NCI-H2227 (cell line): Measurements from ENCODE around the gene CGB3.
"Not testable (repeated sequence)": the region's sequence is repeated elsewhere in the genome, so short reads cannot be mapped to it uniquely, and the experiment has no call there.

Experiments
- DNase-seq: peaks from one replicate; lab custom pipeline; 2025; ENCODE audit not compliant: unreplicated experiment; lab: John Stamatoyannopoulos, UW

CGB3 gene

GRCh38 chr19:49042666-49043065, 18.5 kb upstream of the CGB3 start:
- DNase-seq = not testable (repeated sequence)

GRCh38 chr19:49042177-49042576, 18.0 kb upstream of the CGB3 start:
- DNase-seq = no peak

DNA sequence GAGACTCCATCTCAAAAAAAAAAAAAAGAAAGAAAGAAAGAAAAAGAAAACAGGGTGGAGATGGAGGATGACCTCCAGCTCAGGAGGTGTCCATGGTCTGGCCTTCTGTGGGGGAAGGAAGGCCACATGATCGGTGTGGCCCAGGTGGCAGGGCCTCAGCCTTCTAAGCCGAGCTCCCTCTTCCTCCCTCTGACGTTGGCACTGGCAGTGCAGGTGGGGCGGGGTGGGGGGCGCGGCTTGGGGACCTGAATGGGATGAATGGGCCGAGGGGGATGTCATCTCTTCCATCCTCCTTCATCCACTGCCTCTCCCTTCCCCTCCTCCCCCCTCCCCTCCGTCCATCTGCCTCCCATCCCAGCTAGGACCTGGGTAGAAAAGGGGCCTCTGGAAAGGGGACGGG, 15.6 kb upstream of the CGB3 start:
- not testable (repeated sequence) for DNase-seq

DNA sequence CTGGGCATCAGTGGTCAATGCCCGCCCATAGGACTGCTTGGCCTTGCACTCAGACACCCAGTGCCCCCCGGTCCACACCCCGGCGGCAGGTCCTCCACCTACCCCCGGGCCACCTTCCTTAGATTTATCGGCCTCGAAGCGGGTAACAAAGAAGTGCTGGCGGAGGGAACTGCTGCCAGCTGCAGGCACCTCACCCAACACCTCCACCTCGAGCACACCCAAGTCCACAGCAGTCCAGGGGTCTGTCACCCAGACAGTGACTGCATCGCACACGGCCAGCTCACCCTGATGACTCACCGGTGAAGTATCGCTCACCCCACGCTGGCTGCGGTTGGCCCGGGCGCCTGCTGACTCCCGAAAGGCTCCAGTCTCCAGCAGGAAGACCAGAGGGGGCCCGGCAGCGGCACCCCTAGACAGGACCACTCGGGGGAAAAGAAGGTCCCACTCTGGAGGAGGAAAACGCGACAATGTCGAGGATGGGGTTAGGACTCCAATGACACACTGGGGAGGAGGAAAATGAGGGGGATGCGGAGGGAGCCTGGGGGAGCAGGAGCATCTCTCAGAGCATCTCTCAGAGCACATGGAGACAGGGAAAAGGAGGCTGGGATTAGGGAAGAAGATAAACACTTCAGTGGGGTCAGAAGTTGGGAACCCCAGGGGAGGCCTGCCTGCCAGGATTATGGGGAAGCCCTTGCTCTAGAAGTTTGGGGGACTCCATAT, 14.6 kb upstream of the CGB3 start:
- DNase-seq = not testable (repeated sequence)

DNA sequence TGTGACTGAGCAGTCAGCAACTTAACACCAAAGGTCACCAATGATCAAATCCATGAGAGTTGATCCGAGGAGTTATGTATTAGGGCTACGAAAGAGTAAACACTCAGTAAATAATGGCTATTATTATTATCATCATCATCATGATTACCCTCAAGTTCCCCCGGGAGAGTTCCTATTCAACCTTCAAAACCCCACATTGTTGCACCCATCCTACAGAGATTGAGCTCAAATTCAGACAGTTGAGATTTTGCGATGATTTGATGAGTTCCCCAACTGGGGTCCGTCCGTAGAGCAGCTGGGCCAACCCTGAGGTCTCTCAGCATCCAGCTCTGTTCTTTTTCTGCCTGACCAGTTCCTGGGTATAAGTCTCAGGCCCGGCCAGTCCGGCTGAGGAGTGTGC, 14.0 kb upstream of the CGB3 start:
- not testable (repeated sequence) for DNase-seq

- DNase-seq = peak; percentile 52
Observed at GRCh38 chr19:49036815-49037214, 12.7 kb upstream of the CGB3 start, which contains the start of gene CGB1. Gene CGB1 (minus strand): TSS chr19:49036895. CDS start chr19:49036711, 184 bp downstream.

- DNase-seq = not testable (repeated sequence)
Observed at GRCh38 chr19:49031642-49032301, 7.6 kb upstream of the CGB3 start, which contains the start of gene CGB2. Gene CGB2 (plus strand): TSS chr19:49031890. CDS start chr19:49032096, 206 bp downstream.

- DNase-seq = not testable (repeated sequence)
Observed at GRCh38 chr19:49030323-49030722, 6.2 kb upstream of the CGB3 start.

GRCh38 chr19:49029749-49030148, 5.6 kb upstream of the CGB3 start:
- not testable (repeated sequence) for DNase-seq

GRCh38 chr19:49028686-49029085, 4.6 kb upstream of the CGB3 start:
- DNase-seq = not testable (repeated sequence)

GRCh38 chr19:49025599-49025998, 1.5 kb upstream of the CGB3 start:
- not testable (repeated sequence) for DNase-seq

GRCh38 chr19:49025088-49025487, 955 bp upstream of the CGB3 start:
- not testable (repeated sequence) for DNase-seq

- DNase-seq = no peak
Observed at GRCh38 chr19:49022116-49022515, 2.0 kb downstream of the CGB3 start.

GRCh38 chr19:49020931-49021895, 2.9 kb downstream of the CGB3 start:
- DNase-seq = no peak

DNA sequence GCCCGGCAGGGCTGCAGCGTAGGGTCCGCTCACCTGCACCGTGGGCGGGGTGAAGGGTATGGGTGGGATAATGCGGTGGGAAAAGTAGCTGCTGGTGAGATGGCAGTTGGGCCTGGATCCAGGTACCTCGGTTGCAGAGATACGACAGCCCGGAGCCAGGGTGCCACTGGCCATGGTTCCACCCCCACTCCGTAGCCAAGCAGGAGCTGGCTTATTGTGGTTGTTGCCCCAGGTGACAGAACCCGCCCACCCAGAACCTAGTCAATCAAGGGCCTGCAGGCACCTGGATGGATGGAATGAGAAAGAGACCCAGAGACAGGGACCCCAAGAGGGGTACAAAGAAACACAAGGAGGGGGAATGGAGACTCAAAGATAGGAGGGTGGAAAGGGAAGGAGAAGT, 3.8 kb downstream of the CGB3 start:
- no peak for DNase-seq

DNA sequence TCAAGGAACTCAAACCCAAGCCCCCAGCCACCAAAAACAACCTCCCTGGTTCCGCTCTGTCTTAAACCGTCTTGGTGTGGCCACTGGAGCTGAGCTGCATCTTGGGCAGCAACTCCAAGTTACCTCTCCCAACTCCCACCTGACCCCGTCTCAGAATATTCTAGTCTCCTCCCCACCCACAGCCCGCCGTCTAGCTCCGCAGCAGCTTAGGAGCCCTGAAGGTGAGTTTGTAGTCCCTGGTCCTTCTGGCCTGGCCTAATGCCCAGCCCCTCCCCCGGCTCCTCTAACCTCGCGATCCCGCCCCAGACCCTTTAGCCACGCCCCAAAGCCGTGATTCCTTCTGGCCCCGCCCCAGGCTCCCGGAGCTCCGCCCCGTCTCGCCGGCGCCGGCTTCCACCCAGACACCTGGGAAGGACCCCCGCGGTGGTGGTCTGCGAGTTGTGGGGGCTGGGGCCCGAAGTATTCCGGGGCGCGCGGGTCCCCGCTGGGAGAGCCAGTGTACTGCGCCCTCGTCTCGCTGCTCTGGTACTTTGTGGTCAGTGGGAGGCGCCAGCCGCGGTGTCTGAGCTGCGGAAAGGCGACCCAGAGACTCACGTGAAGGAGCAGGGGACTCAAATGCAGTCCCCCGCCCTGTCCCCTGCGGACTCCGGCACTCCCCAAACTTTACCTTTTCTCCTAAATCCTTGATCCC, 4.7 kb downstream of the CGB3 start:
- DNase-seq = peak; percentile 42

- not testable (repeated sequence) for DNase-seq
Observed at GRCh38 chr19:49018388-49019241, 5.5 kb downstream of the CGB3 start.

GRCh38 chr19:49017666-49018351, 6.3 kb downstream of the CGB3 start:
- peak; percentile 73 for DNase-seq

GRCh38 chr19:49017041-49017665, 7.0 kb downstream of the CGB3 start, which contains the start of gene LHB:
Gene LHB (minus strand): TSS chr19:49017091. CDS start chr19:49017081, 10 bp downstream.
- no peak for DNase-seq
